C4-2B (cell line): Measurements from ENCODE around the gene JOSD2.

Source experiments
- CTCF ChIP-seq: fragments of 450-650 bp; conservative IDR thresholded peaks from 2 replicates; pipeline ENCODE4 v1.5.1; 2017; ENCODE audit warnings: mild to moderate bottlenecking
- ZFX ChIP-seq: fragments of 450-650 bp; IDR thresholded peaks from 2 replicates; pipeline ENCODE4 v1.6.1; 2017

GRCh38 chr19:50549059-50549926, 38.3 kb upstream of the JOSD2 start:
- TF ChIP-seq CTCF (no peak), ZFX (no peak)
